Endothelial cell of umbilical vein (primary cell): ENCODE results near the gene ATP1B4. TPM values are rescaled to one million over a fixed set of nuclear protein-coding genes. Genes with fewer than 3 reads are reported as not detected.

Experiments used
- BruUV-seq: library from RNA; stranded (reverse); fragments of 400-500 nt; replicated peaks from 2 replicates; lab custom pipeline; 2021; lab: Mats Ljungman, UMichigan
- CTCF ChIA-PET: fragments of 300-600, 350-600 bp; sonication (Branson Sonifier 250); formaldehyde crosslinking; loops from one replicate; lab custom pipeline; 2021; ENCODE audit warnings: antibody characterized with exemption, inconsistent platforms; lab: Charles Lee
- POLR2A ChIA-PET: fragments of 300-600, 350-600 bp; sonication (Branson Sonifier 250); formaldehyde crosslinking; loops from one replicate; lab custom pipeline; 2021; ENCODE audit warnings: antibody characterized with exemption, inconsistent platforms; lab: Charles Lee
- DNase-seq: peaks from one replicate; pipeline ENCODE4 v3.0.0-alpha.2; 2011; ENCODE audit warnings: low read depth, low spot score
- FAIRE-seq: peaks from 2 replicates; lab custom pipeline; 2011; peaks lifted over from hg19 to GRCh38; lab: Jason Lieb, UNC
- H2AFZ ChIP-seq: 2 replicates; pipeline ENCODE4 v1.6.0; 2012; ENCODE audit warnings: low read depth, low read length, control low read depth, inconsistent platforms
- H3K27ac ChIP-seq: 2 replicates; pipeline ENCODE4 v1.5.1; 2011; ENCODE audit warnings: low read depth, mild to moderate bottlenecking, control low read depth, low read length, moderate library complexity; ENCODE audit not compliant: insufficient read depth
- H3K27me3 ChIP-seq, 2 experiments: 2 replicates each; pipeline versions ENCODE4 v1.6.0 to v1.6.1; 2011; ENCODE audit warnings: low read length in 2 of 2, mixed read lengths in 1 of 2; ENCODE audit not compliant: control insufficient read depth in 2 of 2, insufficient read depth in 2 of 2
- H3K36me3 ChIP-seq, 2 experiments: 2 replicates in 1 of 2; 3 replicates in 1 of 2; pipeline ENCODE4 v1.5.1; 2011; ENCODE audit warnings: low read length in 2 of 2, mild to moderate bottlenecking in 1 of 2, moderate library complexity in 1 of 2; ENCODE audit not compliant: control insufficient read depth in 2 of 2, insufficient read depth in 2 of 2; ENCODE audit errors: extremely low read depth in 1 of 2
- H3K4me1 ChIP-seq: 3 replicates; pipeline ENCODE4 v1.5.1; 2011; ENCODE audit warnings: mild to moderate bottlenecking, low read length; ENCODE audit not compliant: control insufficient read depth, insufficient read depth; ENCODE audit errors: extremely low read depth
- H3K4me2 ChIP-seq: 2 replicates; pipeline ENCODE4 v1.6.1; 2011; ENCODE audit warnings: low read length, control low read depth, mixed read lengths; ENCODE audit not compliant: insufficient read depth
- H3K4me3 ChIP-seq, 3 experiments: fragments of 200-600 bp in 1 of 3; sonication (generic), shearing (Covaris generic) in 1 of 3; replicated peaks in 1 of 3; 2 replicates each; pipeline ENCODE4 v1.5.1; 2011 to 2016; ENCODE audit warnings: control low read depth in 3 of 3, low read length in 3 of 3, mild to moderate bottlenecking in 2 of 3, inconsistent platforms in 1 of 3, low read depth in 1 of 3, moderate library complexity in 1 of 3; ENCODE audit not compliant: insufficient read depth in 1 of 3
- H3K79me2 ChIP-seq: 2 replicates; pipeline ENCODE4 v1.6.0; 2012; ENCODE audit warnings: low read length, inconsistent platforms; ENCODE audit not compliant: control insufficient read depth, insufficient read depth
- H3K9ac ChIP-seq: replicated peaks from 2 replicates; pipeline ENCODE3; 2011; ENCODE audit warnings: low read length, control low read depth; ENCODE audit not compliant: insufficient read depth; ENCODE audit errors: extremely low read depth
- H3K9me1 ChIP-seq: replicated peaks from 3 replicates; pipeline ENCODE4 v1.6.0; 2011; ENCODE audit warnings: mild to moderate bottlenecking, low read length; ENCODE audit not compliant: control insufficient read depth, insufficient read depth; ENCODE audit errors: extremely low read depth
- H3K9me3 ChIP-seq: replicated peaks from 2 replicates; pipeline ENCODE4 v1.5.1; 2012; ENCODE audit warnings: low read length, inconsistent platforms; ENCODE audit not compliant: control insufficient read depth, insufficient read depth
- H4K20me1 ChIP-seq: replicated peaks from 2 replicates; pipeline ENCODE3; 2011; ENCODE audit warnings: mild to moderate bottlenecking, low read length; ENCODE audit not compliant: control insufficient read depth, insufficient read depth; ENCODE audit errors: extremely low read depth
- FOS ChIP-seq: IDR thresholded peaks from 2 replicates; pipeline ENCODE4 v1.6.1; 2011; ENCODE audit warnings: mild to moderate bottlenecking, low read length, moderate library complexity, borderline replicate concordance; ENCODE audit not compliant: insufficient read depth
- POLR2A ChIP-seq: IDR thresholded peaks from 2 replicates; pipeline ENCODE4 v1.6.1; 2012; ENCODE audit warnings: low read depth, mild to moderate bottlenecking, control low read depth, low read length
- dilution Hi-C: fragments of 300-500 bp; cut with MboI; formaldehyde crosslinking; loops from one replicate; pipeline ENCODE4 v1.15.0; 2019; ENCODE audit warnings: low sequenced_read_pairs; ENCODE audit not compliant: extremely low pct_ligation_motif_present
- intact Hi-C: fragments of 100-400 bp; cut with micrococcal nuclease; formaldehyde crosslinking; loops from one replicate; pipeline ENCODE4 v1.10.0; 2022
- polyA plus RNA-seq, 4 experiments: library from polyadenylated mRNA; depleted of rRNA in 3 of 4; stranded (reverse) in 3 of 4; unstranded in 1 of 4; fragments of >200 nt; gene quantifications; 2 replicates each; pipeline versions ENCODE4 v1.2.1 to v1.2.3, GENCODE V29; 2011 to 2012; ENCODE audit warnings: missing spikeins in 1 of 4
- total RNA-seq: library from RNA; stranded (reverse); gene quantifications from 2 replicates; pipeline ENCODE4 v1.2.3, GENCODE V29; 2021

The ATP1B4 gene
- total and polyA plus RNA-seq, 2 donors (not counting 3 experiments of a cell fraction or from before 2014, with no cell fraction given), result not detected

GRCh38 chrX:120429776-120430540 is 68.1 kb downstream of the ATP1B4 start:
- intact Hi-C loops, result no loop called here
- Histone ChIP-seq H3K4me1 (peaks cover 11% of the 10 kb centered on the region), H2AFZ (no peak overlapping the region), H4K20me1 (no peaks in the 10 kb centered on the region), H3K4me3 (no peak overlapping the region), H3K79me2 (no peaks in the 10 kb centered on the region), H3K4me2 (no peak overlapping the region), H3K9me1 (no peaks in the 10 kb centered on the region), H3K36me3 (no peaks in the 10 kb centered on the region), H3K27ac (no peak overlapping the region), H3K27me3 (no peaks in the 10 kb centered on the region), H3K9ac (no peak overlapping the region), H3K9me3 (no peaks in the 10 kb centered on the region)
- ChIA-PET POLR2A (no interaction called here), CTCF (interaction anchor here (2.2 kb wide), 1 partner anchor 17 kb away, joined by 5 read pairs; no protein-coding TSS in a partner anchor)
- no peak for TF ChIP-seq POLR2A
- no peak for TF ChIP-seq FOS
- BruUV-seq, result no TSS peak
- FAIRE-seq (no peak), DNase-seq (no peak)
- dilution Hi-C loops, result no loop called here

Other genes starting within 250 kb of the ATP1B4 start
- gene RHOXF1, start 246.2 kb upstream of the ATP1B4 start, total RNA-seq, result not detected in 2 replicates
- not detected in 2 replicates for gene RHOXF1, start 246.2 kb upstream of the ATP1B4 start, polyA plus RNA-seq
- not detected in 2 replicates for gene RHOXF2, start 203.5 kb upstream of the ATP1B4 start, total RNA-seq
- not detected in 2 replicates for gene RHOXF2, start 203.5 kb upstream of the ATP1B4 start, polyA plus RNA-seq
- gene ZBTB33, start 111.3 kb upstream of the ATP1B4 start, total RNA-seq, result 16.3 and 16.6 TPM in 2 replicates
- 2.4 and 3.7 TPM in 2 replicates for gene ZBTB33, start 111.3 kb upstream of the ATP1B4 start, polyA plus RNA-seq
- gene TMEM255A, start 50.6 kb upstream of the ATP1B4 start, total RNA-seq, result not detected in 2 replicates
- gene TMEM255A, start 50.6 kb upstream of the ATP1B4 start, polyA plus RNA-seq, result not detected in 2 replicates
- 128 and 135 TPM in 2 replicates for gene LAMP2, start 107.2 kb downstream of the ATP1B4 start, total RNA-seq
- 104 and 108 TPM in 2 replicates for gene LAMP2, start 107.2 kb downstream of the ATP1B4 start, polyA plus RNA-seq
- gene CUL4B, start 198.9 kb downstream of the ATP1B4 start, total RNA-seq, result 84.3 and 90.0 TPM in 2 replicates
- 22.2 and 22.9 TPM in 2 replicates for gene CUL4B, start 198.9 kb downstream of the ATP1B4 start, polyA plus RNA-seq
- 63.2 and 70.0 TPM in 2 replicates for gene MCTS1, start 242.0 kb downstream of the ATP1B4 start, total RNA-seq
- 26.0 and 36.1 TPM in 2 replicates for gene MCTS1, start 242.0 kb downstream of the ATP1B4 start, polyA plus RNA-seq